MM.1S (cell line): ENCODE data around the gene PNPLA6.
"Not testable (repeated sequence)": the region's sequence is repeated elsewhere in the genome, so short reads cannot be mapped to it uniquely, and the experiment has no call there.

Experiments
- DNase-seq: peaks from one replicate; pipeline ENCODE4 v3.0.0-alpha.2; 2015
- H2AFZ ChIP-seq: fragments of 300-600 bp; sonication (generic); 2 replicates; pipeline ENCODE4 v1.6.0; 2016; ENCODE audit warnings: antibody characterized with exemption, low read length
- H3F3A ChIP-seq: fragments of 300-600 bp; sonication (generic); 2 replicates; pipeline ENCODE4 v1.6.1; 2016; ENCODE audit warnings: mild to moderate bottlenecking, antibody characterized with exemption, low read length, moderate library complexity, mixed read lengths; ENCODE audit not compliant: insufficient read depth
- H3K27ac ChIP-seq: fragments of 300-600 bp; sonication (generic); 2 replicates; pipeline ENCODE4 v1.5.1; 2016; ENCODE audit warnings: mild to moderate bottlenecking, low read length
- H3K27me3 ChIP-seq: fragments of 300-600 bp; sonication (generic); replicated peaks from 2 replicates; pipeline ENCODE4 v1.6.0; 2016; ENCODE audit warnings: low read length; ENCODE audit not compliant: insufficient read depth
- H3K36me3 ChIP-seq: fragments of 300-600 bp; sonication (generic); replicated peaks from 2 replicates; pipeline ENCODE4 v1.6.1; 2016; ENCODE audit warnings: mild to moderate bottlenecking, low read length, mixed read lengths; ENCODE audit not compliant: insufficient read depth
- H3K4me1 ChIP-seq: fragments of 300-600 bp; sonication (generic); 2 replicates; pipeline ENCODE4 v1.6.1; 2016; ENCODE audit warnings: low read length, mixed read lengths
- H3K4me2 ChIP-seq: fragments of 300-600 bp; sonication (generic); 2 replicates; pipeline ENCODE4 v1.6.0; 2016; ENCODE audit warnings: low read depth, low read length
- H3K4me3 ChIP-seq: fragments of 300-600 bp; sonication (generic); 2 replicates; pipeline ENCODE4 v1.5.1; 2016; ENCODE audit warnings: low read length, mixed read lengths
- H3K79me2 ChIP-seq: fragments of 300-600 bp; sonication (generic); 2 replicates; pipeline ENCODE4 v1.6.1; 2016; ENCODE audit warnings: mixed run types, low read length, mixed read lengths
- H3K9ac ChIP-seq: fragments of 300-600 bp; sonication (generic); 2 replicates; pipeline ENCODE4 v1.6.1; 2016; ENCODE audit warnings: low read length, mixed read lengths
- H3K9me2 ChIP-seq: fragments of 300-600 bp; sonication (generic); replicated peaks from 2 replicates; pipeline ENCODE4 v1.6.1; 2016; ENCODE audit warnings: mild to moderate bottlenecking, low read length, mixed read lengths; ENCODE audit not compliant: insufficient read depth
- H3K9me3 ChIP-seq: fragments of 300-600 bp; sonication (generic); replicated peaks from 2 replicates; pipeline ENCODE4 v1.6.1; 2016; ENCODE audit warnings: mild to moderate bottlenecking, low read length, mixed read lengths; ENCODE audit not compliant: insufficient read depth
- H4K20me1 ChIP-seq: fragments of 300-600 bp; sonication (generic); 2 replicates; pipeline ENCODE4 v1.6.1; 2016; ENCODE audit warnings: mild to moderate bottlenecking, low read length, moderate library complexity, mixed read lengths; ENCODE audit not compliant: insufficient read depth
- EZH2 ChIP-seq: fragments of 300-600 bp; sonication (generic); optimal IDR thresholded peaks from 2 replicates; pipeline ENCODE3; 2017; ENCODE audit warnings: low read depth, mild to moderate bottlenecking, antibody characterized with exemption, low read length, mixed read lengths
- EZH2phosphoT487 ChIP-seq: fragments of 300-600 bp; sonication (generic); IDR thresholded peaks from 2 replicates; pipeline ENCODE4 v1.6.1; 2018; ENCODE audit warnings: antibody characterized with exemption, low read length
- TF ChIP-seq, protein P1 (sequence below): fragments of 300-600 bp; sonication (generic); IDR thresholded peaks from 2 replicates; pipeline ENCODE4 v1.5.1; 2016; ENCODE audit warnings: antibody characterized with exemption, low read length, mixed read lengths

Gene PNPLA6

DNA sequence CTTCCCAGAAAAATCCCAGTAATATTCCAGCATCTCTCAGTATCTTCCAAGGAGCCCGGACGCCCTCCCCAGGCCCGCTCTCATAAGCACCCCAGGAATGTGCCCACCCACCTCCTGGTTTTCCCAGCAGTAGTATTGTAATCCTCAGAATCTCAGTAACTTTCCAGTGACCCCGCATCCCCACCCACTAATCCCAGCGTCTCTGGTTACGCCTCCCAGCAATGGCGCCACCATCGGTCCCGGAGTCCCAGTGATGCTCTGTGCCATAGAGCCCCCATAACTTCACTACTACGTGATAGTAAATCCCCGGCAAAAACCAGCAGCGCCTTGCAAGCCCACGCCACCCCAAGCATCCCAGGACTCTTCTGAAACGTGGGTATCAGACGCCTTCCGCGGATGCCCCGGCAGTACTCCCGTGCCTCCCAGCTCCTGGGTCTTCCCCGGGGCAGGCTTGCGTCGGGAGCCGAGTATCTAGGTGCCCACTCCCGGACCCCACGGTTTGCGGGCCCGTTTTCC, 928 bp upstream of the PNPLA6 start:
- Histone ChIP-seq H2AFZ (peak overlapping the region; percentile 91), H3K4me2 (peak overlapping the region; percentile 91), H3K79me2 (no peaks in the 10 kb centered on the region), H3K9ac (peak overlapping the region; percentile 66; the same call in 1 of the 2 replicates), H3K27me3 (no peaks in the 10 kb centered on the region), H3K36me3 (no peaks in the 10 kb centered on the region), H3K4me1 (peaks cover 5% of the 10 kb centered on the region), H3K9me2 (no peaks in the 10 kb centered on the region), H3K9me3 (no peaks in the 10 kb centered on the region), H3K4me3 (peak overlapping the region; percentile 94), H3F3A (0 out of 2 replicates have a peak, but pooled peaks cover 2% of the 10 kb centered on the region), H4K20me1 (no peaks in the 10 kb centered on the region), H3K27ac (peak overlapping the region; percentile 1; the same call in 1 of the 2 replicates)
- peak; percentile 39 for DNase-seq
- no peak for TF ChIP-seq EZH2
- TF ChIP-seq EZH2phosphoT487, result no peak
- TF ChIP-seq, protein P1, sequence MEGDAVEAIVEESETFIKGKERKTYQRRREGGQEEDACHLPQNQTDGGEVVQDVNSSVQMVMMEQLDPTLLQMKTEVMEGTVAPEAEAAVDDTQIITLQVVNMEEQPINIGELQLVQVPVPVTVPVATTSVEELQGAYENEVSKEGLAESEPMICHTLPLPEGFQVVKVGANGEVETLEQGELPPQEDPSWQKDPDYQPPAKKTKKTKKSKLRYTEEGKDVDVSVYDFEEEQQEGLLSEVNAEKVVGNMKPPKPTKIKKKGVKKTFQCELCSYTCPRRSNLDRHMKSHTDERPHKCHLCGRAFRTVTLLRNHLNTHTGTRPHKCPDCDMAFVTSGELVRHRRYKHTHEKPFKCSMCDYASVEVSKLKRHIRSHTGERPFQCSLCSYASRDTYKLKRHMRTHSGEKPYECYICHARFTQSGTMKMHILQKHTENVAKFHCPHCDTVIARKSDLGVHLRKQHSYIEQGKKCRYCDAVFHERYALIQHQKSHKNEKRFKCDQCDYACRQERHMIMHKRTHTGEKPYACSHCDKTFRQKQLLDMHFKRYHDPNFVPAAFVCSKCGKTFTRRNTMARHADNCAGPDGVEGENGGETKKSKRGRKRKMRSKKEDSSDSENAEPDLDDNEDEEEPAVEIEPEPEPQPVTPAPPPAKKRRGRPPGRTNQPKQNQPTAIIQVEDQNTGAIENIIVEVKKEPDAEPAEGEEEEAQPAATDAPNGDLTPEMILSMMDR, result no peak

GRCh38 chr19:7535998-7536695, 630 bp downstream of the PNPLA6 start:
- DNase-seq, result no peak
- no peak overlapping the region for H3K27ac ChIP-seq
- no peak for TF ChIP-seq EZH2
- H3K9me2 ChIP-seq, result no peaks in the 10 kb centered on the region
- H3K4me1 ChIP-seq, result peaks cover 5% of the 10 kb centered on the region
- H3K79me2 ChIP-seq, result no peaks in the 10 kb centered on the region
- H3K9ac ChIP-seq, result peak overlapping the region; percentile 66; the same call in 1 of the 2 replicates
- no peaks in the 10 kb centered on the region for H3K9me3 ChIP-seq
- peak overlapping the region; percentile 91 for H3K4me2 ChIP-seq
- H3K4me3 ChIP-seq, result peak overlapping the region; percentile 94
- H3F3A ChIP-seq, result 0 out of 2 replicates have a peak, but pooled peaks cover 2% of the 10 kb centered on the region
- H3K36me3 ChIP-seq, result no peaks in the 10 kb centered on the region
- H4K20me1 ChIP-seq, result no peaks in the 10 kb centered on the region
- H3K27me3 ChIP-seq, result no peaks in the 10 kb centered on the region
- peak overlapping the region; percentile 91 for H2AFZ ChIP-seq

DNA sequence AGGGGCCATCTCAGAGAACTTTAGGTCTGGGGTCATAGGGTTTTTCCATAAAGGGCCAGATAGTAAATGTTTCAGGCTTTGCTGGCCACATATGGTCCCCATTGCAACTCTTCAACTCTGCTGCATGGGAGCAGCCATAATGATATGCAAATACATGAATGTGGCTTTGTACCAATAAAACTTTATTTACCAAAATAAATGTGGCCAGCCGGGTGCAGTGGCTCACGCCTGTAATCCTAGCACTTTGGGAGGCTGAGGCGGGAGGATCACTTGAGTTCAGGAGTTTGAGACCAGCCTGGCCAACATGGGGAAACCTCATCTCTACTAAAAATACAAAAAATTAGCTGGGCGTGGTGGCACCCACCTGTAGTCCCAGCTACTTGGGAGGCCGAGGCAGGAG, 3.5 kb downstream of the PNPLA6 start:
- not testable (repeated sequence) for H3K36me3 ChIP-seq, H2AFZ ChIP-seq, H3K4me1 ChIP-seq, H3K9ac ChIP-seq, H3F3A ChIP-seq, H3K9me3 ChIP-seq, DNase-seq, H4K20me1 ChIP-seq, H3K4me3 ChIP-seq, H3K4me2 ChIP-seq, H3K79me2 ChIP-seq, H3K27me3 ChIP-seq, H3K9me2 ChIP-seq, H3K27ac ChIP-seq

DNA sequence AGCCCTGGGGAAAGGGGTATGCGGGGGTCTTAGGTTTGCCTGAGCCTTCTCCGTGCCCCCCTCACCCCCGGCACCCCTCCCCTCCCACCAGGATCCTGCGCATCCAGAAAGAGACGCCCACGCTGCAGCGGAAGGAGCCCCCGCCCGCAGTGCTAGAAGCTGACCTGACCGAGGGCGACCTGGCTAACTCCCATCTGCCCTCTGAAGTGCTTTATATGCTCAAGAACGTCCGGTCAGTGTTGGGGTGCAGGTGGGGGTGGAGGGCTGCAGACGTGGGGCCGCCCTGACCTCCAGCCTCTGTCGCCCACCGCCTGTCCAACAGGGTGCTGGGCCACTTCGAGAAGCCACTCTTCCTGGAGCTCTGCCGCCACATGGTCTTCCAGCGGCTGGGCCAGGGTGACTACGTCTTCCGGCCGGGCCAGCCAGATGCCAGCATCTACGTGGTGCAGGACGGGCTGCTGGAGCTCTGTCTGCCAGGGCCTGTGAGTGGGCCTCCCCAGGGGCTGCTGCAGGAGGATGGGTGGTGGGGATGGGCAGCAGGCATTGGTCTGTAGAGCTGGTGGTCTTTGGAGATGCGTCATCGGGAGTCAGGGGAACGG, 4.4 kb downstream of the PNPLA6 start:
- H3K9ac ChIP-seq, result no peak overlapping the region
- H3K4me1 ChIP-seq, result peaks cover 5% of the 10 kb centered on the region
- no peaks in the 10 kb centered on the region for H4K20me1 ChIP-seq
- H3K79me2 ChIP-seq, result no peaks in the 10 kb centered on the region
- no peaks in the 10 kb centered on the region for H3K27me3 ChIP-seq
- H3F3A ChIP-seq, result no peaks in the 10 kb centered on the region
- H2AFZ ChIP-seq, result no peak overlapping the region
- H3K4me3 ChIP-seq, result no peak overlapping the region
- no peak for DNase-seq
- H3K9me3 ChIP-seq, result no peaks in the 10 kb centered on the region
- H3K36me3 ChIP-seq, result no peaks in the 10 kb centered on the region
- no peak for TF ChIP-seq EZH2phosphoT487
- no peak for TF ChIP-seq EZH2
- TF ChIP-seq, protein P1, result no peak
- H3K27ac ChIP-seq, result no peak overlapping the region
- H3K9me2 ChIP-seq, result no peaks in the 10 kb centered on the region
- H3K4me2 ChIP-seq, result no peak overlapping the region
